ENCODE results near the gene WFDC5. TPM values are rescaled to one million over a fixed set of nuclear protein-coding genes. Genes with fewer than 3 reads are reported as not detected.

The WFDC5 gene
- total RNA-seq, 1 experiment from 2014 or later: not detected

DNA sequence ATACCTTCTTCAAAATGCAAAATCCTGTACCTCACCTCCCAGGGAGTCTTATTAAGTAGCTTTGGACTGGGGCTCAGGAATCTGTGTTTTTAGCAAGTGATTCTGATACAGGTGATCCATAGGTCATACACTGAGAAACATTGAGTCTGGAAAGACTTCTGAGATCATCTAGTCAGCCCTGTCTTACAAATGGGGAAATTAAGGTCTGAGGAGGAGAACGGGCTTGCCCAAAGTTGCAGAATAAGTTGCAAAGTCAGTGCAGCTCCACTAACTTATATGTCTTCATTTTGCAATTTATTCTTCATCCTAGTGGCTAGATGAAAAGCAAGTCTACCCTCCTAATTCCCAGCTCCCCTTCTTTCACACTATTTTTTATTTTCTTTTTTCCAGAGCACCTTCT lies 42.9 kb downstream of the WFDC5 start:
- no peaks in the 10 kb centered on the region for H3K27me3 Mint-ChIP-seq (ENCODE audit: low read depth)

DNA sequence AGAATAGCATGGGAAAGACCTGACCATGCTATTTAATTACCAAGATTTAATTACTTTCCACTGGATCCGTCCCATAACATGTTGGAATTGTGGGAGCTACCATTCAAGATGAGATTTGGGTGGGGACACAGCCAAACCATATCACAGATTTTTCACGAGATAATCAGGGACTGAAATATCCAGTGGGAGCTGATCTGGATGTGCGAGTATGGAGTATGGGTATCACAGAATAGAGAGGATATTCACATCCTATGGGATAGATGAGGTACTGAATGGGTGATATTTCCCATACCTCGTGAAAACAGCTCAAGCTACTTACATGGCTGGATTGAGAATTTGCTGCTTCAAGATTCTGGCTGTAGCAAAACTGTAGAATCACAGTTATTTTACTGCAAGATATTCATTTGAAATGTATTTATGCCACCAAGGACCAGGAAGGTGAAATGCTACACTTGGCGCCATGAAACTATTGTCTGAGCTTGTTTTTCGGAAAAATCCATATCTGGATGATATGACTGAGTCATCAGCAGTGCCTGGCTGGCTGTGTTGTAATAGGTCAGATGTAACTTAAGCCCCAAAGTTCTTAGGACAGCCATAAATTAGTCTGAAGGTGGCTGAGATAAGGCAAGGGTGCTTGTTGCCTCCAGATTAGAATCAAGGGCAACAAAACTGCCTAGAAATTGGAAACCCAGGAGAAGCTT lies 43.9 kb downstream of the WFDC5 start:
- no peak for DNase-seq (ENCODE audit: low spot score)
- Mint-ChIP-seq H3K36me3 (peaks cover 4% of the 10 kb centered on the region; the same call in 1 of the 2 replicates), H3K9me3 (no peaks in the 10 kb centered on the region), H3K4me1 (peaks cover 4% of the 10 kb centered on the region), H3K4me3 (no peak overlapping the region), H3K27me3 (ENCODE audit: low read depth) (no peaks in the 10 kb centered on the region), H3K27ac (no peak overlapping the region)
- POLR2A ChIA-PET: no interaction called here
- CTCF ChIA-PET: interaction anchor here (0.6 to 1.8 kb wide), 7 partner anchors 15 to 1166 kb away, joined by 3 to 8 read pairs (median 5); no protein-coding TSS in a partner anchor
- ATAC-seq: no peak
- TF ChIP-seq FOXJ3 (CRISPR knock-in tag; IDR thresholded peaks at IDR 0.05; ENCODE audit: borderline replicate concordance) (no peak), FOXP1 (CRISPR knock-in tag; IDR thresholded peaks at IDR 0.05; ENCODE audit: borderline replicate concordance) (no peak)
- TF ChIP-seq, protein P1, sequence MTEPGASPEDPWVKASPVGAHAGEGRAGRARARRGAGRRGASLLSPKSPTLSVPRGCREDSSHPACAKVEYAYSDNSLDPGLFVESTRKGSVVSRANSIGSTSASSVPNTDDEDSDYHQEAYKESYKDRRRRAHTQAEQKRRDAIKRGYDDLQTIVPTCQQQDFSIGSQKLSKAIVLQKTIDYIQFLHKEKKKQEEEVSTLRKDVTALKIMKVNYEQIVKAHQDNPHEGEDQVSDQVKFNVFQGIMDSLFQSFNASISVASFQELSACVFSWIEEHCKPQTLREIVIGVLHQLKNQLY (CRISPR knock-in tag; IDR thresholded peaks at IDR 0.05): no peak
- TF ChIP-seq, protein P2, sequence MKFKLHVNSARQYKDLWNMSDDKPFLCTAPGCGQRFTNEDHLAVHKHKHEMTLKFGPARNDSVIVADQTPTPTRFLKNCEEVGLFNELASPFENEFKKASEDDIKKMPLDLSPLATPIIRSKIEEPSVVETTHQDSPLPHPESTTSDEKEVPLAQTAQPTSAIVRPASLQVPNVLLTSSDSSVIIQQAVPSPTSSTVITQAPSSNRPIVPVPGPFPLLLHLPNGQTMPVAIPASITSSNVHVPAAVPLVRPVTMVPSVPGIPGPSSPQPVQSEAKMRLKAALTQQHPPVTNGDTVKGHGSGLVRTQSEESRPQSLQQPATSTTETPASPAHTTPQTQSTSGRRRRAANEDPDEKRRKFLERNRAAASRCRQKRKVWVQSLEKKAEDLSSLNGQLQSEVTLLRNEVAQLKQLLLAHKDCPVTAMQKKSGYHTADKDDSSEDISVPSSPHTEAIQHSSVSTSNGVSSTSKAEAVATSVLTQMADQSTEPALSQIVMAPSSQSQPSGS (CRISPR knock-in tag; IDR thresholded peaks at IDR 0.05; ENCODE audit: borderline replicate concordance, low read depth): no peak
- TF ChIP-seq, protein P3, sequence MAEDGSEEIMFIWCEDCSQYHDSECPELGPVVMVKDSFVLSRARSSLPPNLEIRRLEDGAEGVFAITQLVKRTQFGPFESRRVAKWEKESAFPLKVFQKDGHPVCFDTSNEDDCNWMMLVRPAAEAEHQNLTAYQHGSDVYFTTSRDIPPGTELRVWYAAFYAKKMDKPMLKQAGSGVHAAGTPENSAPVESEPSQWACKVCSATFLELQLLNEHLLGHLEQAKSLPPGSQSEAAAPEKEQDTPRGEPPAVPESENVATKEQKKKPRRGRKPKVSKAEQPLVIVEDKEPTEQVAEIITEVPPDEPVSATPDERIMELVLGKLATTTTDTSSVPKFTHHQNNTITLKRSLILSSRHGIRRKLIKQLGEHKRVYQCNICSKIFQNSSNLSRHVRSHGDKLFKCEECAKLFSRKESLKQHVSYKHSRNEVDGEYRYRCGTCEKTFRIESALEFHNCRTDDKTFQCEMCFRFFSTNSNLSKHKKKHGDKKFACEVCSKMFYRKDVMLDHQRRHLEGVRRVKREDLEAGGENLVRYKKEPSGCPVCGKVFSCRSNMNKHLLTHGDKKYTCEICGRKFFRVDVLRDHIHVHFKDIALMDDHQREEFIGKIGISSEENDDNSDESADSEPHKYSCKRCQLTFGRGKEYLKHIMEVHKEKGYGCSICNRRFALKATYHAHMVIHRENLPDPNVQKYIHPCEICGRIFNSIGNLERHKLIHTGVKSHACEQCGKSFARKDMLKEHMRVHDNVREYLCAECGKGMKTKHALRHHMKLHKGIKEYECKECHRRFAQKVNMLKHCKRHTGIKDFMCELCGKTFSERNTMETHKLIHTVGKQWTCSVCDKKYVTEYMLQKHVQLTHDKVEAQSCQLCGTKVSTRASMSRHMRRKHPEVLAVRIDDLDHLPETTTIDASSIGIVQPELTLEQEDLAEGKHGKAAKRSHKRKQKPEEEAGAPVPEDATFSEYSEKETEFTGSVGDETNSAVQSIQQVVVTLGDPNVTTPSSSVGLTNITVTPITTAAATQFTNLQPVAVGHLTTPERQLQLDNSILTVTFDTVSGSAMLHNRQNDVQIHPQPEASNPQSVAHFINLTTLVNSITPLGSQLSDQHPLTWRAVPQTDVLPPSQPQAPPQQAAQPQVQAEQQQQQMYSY (CRISPR knock-in tag; IDR thresholded peaks at IDR 0.05): no peak
- TF ChIP-seq, protein P4, sequence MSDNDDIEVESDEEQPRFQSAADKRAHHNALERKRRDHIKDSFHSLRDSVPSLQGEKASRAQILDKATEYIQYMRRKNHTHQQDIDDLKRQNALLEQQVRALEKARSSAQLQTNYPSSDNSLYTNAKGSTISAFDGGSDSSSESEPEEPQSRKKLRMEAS (CRISPR knock-in tag; IDR thresholded peaks at IDR 0.05): no peak

More for the DNA sequence above, 42.9 kb downstream of the WFDC5 start:
- CTCF ChIA-PET: interaction anchor here (0.7 to 1.8 kb wide), 5 partner anchors 23 to 221 kb away, joined by 3 to 7 read pairs (median 5); no protein-coding TSS in a partner anchor
- H3K4me1 Mint-ChIP-seq: peaks cover 14% of the 10 kb centered on the region
- H3K9me3 Mint-ChIP-seq: no peaks in the 10 kb centered on the region
- no peak overlapping the region; the same call in 1 of the 2 replicates for H3K27ac Mint-ChIP-seq
- no peak for DNase-seq (ENCODE audit: low spot score)
- peaks cover 4% of the 10 kb centered on the region; the same call in 1 of the 2 replicates for H3K36me3 Mint-ChIP-seq
- ATAC-seq: no peak
- TF ChIP-seq ZNF219 (CRISPR knock-in tag; IDR thresholded peaks at IDR 0.05; ENCODE audit: borderline replicate concordance) (no peak), NR1H2 (CRISPR knock-in tag; IDR thresholded peaks at IDR 0.05) (no peak), NR3C1 (CRISPR knock-in tag; conservative IDR thresholded peaks at IDR 0.05; ENCODE audit: low read depth) (no peak), ELF4 (CRISPR knock-in tag; IDR thresholded peaks at IDR 0.05; ENCODE audit: low read depth) (no peak), FOXK1 (CRISPR knock-in tag; IDR thresholded peaks at IDR 0.05) (no peak), SP1 (CRISPR knock-in tag; conservative IDR thresholded peaks at IDR 0.05) (no peak), GABPB1 (CRISPR knock-in tag; IDR thresholded peaks at IDR 0.05) (no peak)
- TF ChIP-seq, protein P5, sequence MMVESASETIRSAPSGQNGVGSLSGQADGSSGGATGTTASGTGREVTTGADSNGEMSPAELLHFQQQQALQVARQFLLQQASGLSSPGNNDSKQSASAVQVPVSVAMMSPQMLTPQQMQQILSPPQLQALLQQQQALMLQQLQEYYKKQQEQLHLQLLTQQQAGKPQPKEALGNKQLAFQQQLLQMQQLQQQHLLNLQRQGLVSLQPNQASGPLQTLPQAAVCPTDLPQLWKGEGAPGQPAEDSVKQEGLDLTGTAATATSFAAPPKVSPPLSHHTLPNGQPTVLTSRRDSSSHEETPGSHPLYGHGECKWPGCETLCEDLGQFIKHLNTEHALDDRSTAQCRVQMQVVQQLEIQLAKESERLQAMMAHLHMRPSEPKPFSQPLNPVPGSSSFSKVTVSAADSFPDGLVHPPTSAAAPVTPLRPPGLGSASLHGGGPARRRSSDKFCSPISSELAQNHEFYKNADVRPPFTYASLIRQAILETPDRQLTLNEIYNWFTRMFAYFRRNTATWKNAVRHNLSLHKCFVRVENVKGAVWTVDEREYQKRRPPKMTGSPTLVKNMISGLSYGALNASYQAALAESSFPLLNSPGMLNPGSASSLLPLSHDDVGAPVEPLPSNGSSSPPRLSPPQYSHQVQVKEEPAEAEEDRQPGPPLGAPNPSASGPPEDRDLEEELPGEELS (CRISPR knock-in tag; IDR thresholded peaks at IDR 0.05): no peak
- TF ChIP-seq, protein P6, sequence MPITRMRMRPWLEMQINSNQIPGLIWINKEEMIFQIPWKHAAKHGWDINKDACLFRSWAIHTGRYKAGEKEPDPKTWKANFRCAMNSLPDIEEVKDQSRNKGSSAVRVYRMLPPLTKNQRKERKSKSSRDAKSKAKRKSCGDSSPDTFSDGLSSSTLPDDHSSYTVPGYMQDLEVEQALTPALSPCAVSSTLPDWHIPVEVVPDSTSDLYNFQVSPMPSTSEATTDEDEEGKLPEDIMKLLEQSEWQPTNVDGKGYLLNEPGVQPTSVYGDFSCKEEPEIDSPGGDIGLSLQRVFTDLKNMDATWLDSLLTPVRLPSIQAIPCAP (CRISPR knock-in tag; IDR thresholded peaks at IDR 0.05): no peak
- TF ChIP-seq, protein P4 (CRISPR knock-in tag; IDR thresholded peaks at IDR 0.05): no peak
- TF ChIP-seq, protein P7, sequence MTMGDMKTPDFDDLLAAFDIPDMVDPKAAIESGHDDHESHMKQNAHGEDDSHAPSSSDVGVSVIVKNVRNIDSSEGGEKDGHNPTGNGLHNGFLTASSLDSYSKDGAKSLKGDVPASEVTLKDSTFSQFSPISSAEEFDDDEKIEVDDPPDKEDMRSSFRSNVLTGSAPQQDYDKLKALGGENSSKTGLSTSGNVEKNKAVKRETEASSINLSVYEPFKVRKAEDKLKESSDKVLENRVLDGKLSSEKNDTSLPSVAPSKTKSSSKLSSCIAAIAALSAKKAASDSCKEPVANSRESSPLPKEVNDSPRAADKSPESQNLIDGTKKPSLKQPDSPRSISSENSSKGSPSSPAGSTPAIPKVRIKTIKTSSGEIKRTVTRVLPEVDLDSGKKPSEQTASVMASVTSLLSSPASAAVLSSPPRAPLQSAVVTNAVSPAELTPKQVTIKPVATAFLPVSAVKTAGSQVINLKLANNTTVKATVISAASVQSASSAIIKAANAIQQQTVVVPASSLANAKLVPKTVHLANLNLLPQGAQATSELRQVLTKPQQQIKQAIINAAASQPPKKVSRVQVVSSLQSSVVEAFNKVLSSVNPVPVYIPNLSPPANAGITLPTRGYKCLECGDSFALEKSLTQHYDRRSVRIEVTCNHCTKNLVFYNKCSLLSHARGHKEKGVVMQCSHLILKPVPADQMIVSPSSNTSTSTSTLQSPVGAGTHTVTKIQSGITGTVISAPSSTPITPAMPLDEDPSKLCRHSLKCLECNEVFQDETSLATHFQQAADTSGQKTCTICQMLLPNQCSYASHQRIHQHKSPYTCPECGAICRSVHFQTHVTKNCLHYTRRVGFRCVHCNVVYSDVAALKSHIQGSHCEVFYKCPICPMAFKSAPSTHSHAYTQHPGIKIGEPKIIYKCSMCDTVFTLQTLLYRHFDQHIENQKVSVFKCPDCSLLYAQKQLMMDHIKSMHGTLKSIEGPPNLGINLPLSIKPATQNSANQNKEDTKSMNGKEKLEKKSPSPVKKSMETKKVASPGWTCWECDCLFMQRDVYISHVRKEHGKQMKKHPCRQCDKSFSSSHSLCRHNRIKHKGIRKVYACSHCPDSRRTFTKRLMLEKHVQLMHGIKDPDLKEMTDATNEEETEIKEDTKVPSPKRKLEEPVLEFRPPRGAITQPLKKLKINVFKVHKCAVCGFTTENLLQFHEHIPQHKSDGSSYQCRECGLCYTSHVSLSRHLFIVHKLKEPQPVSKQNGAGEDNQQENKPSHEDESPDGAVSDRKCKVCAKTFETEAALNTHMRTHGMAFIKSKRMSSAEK (CRISPR knock-in tag; IDR thresholded peaks at IDR 0.05; ENCODE audit: borderline replicate concordance): no peak
- TF ChIP-seq, protein P8, sequence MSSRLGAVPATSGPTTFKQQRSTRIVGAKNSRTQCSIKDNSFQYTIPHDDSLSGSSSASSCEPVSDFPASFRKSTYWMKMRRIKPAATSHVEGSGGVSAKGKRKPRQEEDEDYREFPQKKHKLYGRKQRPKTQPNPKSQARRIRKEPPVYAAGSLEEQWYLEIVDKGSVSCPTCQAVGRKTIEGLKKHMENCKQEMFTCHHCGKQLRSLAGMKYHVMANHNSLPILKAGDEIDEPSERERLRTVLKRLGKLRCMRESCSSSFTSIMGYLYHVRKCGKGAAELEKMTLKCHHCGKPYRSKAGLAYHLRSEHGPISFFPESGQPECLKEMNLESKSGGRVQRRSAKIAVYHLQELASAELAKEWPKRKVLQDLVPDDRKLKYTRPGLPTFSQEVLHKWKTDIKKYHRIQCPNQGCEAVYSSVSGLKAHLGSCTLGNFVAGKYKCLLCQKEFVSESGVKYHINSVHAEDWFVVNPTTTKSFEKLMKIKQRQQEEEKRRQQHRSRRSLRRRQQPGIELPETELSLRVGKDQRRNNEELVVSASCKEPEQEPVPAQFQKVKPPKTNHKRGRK (CRISPR knock-in tag; IDR thresholded peaks at IDR 0.05; ENCODE audit: borderline replicate concordance): no peak
- H3K4me3 Mint-ChIP-seq: no peak overlapping the region
- POLR2A ChIA-PET: no interaction called here
